Iris pigment epithelial cell (primary cell): ENCODE measurements around the gene LRRIQ4.
A peak's percentile ranks its signal among the peaks of the same experiment; 100 is the strongest.

Experiments
- DNase-seq: peaks from one replicate; pipeline ENCODE4 v3.0.0-alpha.2; 2011; ENCODE audit warnings: low read depth

Gene LRRIQ4

GRCh38 chr3:169855514-169855913 is 42.8 kb downstream of the LRRIQ4 start:
- no peak for DNase-seq

- DNase-seq: no peak
Measured at GRCh38 chr3:169857811-169858210, 45.1 kb downstream of the LRRIQ4 start.

- DNase-seq: no peak
Measured at GRCh38 chr3:169861871-169862270, 49.2 kb downstream of the LRRIQ4 start.

- peak; percentile 69 for DNase-seq
Measured at GRCh38 chr3:169863458-169863899, 50.8 kb downstream of the LRRIQ4 start.

GRCh38 chr3:169864270-169864669 is 51.6 kb downstream of the LRRIQ4 start:
- DNase-seq: no peak

GRCh38 chr3:169865176-169865767 is 52.6 kb downstream of the LRRIQ4 start:
- DNase-seq: no peak

GRCh38 chr3:169867584-169868210 is 55.0 kb downstream of the LRRIQ4 start:
- no peak for DNase-seq

GRCh38 chr3:169868369-169868768 is 55.7 kb downstream of the LRRIQ4 start:
- no peak for DNase-seq

- DNase-seq: no peak
Measured at GRCh38 chr3:169869484-169870220, 57.0 kb downstream of the LRRIQ4 start, which contains the start of gene LRRC31. Gene LRRC31 (minus strand): TSS chr3:169869935. CDS start chr3:169869807, 128 bp downstream.

- DNase-seq: no peak
Measured at GRCh38 chr3:169871129-169871886, 58.6 kb downstream of the LRRIQ4 start.

GRCh38 chr3:169879013-169879557 is 66.4 kb downstream of the LRRIQ4 start:
- DNase-seq: no peak

GRCh38 chr3:169879845-169880575 is 67.3 kb downstream of the LRRIQ4 start:
- DNase-seq: no peak

- DNase-seq: no peak
Measured at GRCh38 chr3:169880576-169881250, 68.0 kb downstream of the LRRIQ4 start.

GRCh38 chr3:169886671-169887070 is 74.0 kb downstream of the LRRIQ4 start:
- peak; percentile 9 for DNase-seq
